SKM-1 (cell line): ENCODE measurements around the gene UBE2J1.
"Not testable (repeated sequence)": the region's sequence is repeated elsewhere in the genome, so short reads cannot be mapped to it uniquely, and the experiment has no call there.

Experiments
- DNase-seq: peaks from one replicate; lab custom pipeline; 2025; ENCODE audit not compliant: unreplicated experiment; lab: John Stamatoyannopoulos, UW

The UBE2J1 gene

DNA sequence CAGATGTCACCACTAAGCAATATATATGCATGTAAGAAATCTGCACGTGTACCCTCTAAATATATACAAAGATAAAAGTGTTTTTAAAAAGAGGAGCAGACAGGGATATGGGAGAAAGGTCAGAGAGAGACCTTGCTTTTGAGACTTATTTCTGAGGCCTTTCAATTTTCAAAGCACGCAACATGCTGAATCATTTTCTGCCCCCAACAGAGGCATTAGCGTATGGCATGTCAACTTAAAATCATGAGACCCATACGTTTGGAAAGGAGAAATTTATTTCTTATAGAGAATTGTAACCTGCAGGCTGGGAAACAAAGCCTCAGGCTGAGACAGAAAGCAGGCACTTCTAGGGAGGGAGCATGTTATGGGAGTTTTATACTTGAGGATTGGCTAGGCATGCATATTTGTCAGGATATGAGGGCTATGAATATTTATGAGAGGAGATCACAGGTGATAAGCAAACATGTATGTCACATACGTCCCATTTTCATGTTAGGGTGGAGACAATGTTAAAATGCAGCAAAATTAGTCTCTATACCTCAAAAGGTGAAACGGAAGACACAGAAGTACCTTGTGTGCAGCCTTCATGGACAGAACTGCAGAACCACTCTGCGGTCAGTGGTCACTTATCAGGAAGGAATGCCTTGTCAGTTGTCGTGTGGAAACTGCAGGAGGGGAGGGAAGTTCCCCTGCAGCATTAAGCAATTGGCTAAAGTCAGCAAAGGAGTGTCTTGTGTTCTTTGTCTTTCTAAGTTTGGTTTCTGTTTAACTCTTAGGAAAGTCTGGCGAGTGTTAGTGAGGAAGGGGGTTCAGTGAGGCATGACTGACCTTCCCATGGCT is 31.2 kb downstream of the UBE2J1 start:
- DNase-seq: peak; percentile 83

- DNase-seq: no peak
These were observed 32.4 kb downstream of the UBE2J1 start for GRCh38 chr6:89320012-89320559.

DNA sequence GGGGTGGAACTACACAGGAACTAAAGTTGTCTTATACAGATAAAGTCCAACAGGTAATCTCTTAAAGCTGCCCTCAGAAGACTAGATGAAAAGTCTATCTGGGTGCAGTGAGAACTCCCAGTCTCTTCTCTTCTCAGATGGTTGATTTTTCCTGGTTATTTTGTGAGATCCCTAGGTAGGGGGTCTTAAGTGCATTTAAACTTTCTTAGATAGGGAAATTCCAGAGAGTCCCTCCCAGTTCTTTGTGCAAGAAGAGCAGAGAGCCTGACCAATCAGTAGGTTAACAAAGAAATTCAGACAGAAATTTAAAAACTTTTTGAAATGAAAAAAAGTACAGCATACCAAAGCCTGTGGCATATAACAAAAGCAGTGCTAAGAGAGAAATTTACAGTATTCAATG is 35.5 kb downstream of the UBE2J1 start:
- DNase-seq: no peak

- no peak for DNase-seq
These were observed 37.2 kb downstream of the UBE2J1 start, which contains the start of gene GABRR2 for GRCh38 chr6:89315249-89315885. GABRR2 (minus strand) TSS chr6:89315299; CDS start chr6:89315165, 134 bp downstream.

DNA sequence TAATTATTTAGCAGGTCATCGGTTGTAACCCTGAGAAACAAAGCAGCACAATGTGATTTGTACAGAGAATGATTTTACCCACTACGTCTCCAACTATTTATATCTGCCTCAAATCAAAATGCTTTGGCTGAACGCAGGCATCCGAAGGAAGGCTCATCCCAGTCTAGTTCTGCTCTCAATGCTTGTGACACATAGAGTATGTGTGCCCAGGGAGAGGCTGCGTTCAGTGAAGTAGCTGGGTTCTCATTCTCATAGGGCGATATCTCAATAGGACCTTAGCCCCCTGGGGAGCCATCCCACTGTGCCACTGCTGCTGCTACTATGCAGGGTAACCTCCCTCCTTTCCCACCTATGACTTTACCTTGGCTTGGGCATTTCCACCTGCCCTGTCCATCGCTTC is 37.8 kb downstream of the UBE2J1 start:
- no peak for DNase-seq

GRCh38 chr6:89313006-89313405 is 39.5 kb downstream of the UBE2J1 start:
- no peak for DNase-seq

DNA sequence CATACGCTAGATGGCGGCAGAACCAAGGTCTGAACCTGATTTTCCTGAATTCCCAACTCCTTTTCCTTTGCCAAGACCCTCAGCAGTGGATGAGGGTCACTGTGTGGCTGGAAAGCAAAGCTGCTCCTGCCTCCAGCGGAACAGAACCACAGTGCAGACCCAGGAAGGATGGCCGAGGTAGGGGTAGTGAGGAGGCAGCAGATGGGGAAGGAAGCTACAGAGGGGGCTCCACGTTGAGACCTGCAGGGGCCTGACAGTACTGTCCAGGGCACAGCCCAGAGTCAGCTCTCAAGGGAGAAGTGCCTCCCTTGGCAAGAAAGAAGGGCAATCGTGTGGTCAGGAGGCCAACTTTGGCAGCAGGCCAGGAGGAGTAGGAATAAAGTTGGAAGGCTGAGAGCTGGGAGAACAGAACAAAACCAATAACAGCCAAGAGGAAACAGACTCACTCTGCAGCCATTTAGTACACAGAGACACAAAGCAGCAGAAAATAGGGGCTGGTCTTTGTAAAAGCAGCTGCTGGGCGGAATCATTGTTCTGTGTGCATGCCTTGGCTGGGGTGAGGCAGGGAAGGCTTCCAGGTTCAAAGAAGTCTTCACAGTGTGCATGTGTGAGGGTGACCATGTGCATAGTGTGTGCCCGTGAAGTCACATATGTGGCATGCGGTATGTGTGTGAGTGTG is 40.5 kb downstream of the UBE2J1 start:
- DNase-seq: no peak

DNA sequence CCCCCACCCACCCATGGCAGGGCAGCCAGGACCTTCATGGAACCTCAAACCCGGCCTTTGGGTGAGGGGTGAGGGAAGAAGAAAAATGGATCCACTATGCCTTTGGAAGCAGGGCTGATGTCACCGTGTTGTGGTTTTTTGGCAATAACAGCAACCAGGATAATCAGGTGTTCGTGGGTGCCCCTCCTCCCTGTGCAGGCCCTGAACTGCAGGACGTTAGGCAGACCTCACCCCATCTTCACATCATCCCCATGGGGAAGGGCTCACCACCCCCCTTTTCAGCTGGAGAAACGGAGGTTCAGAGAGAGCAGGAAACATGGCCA is 41.0 kb downstream of the UBE2J1 start:
- DNase-seq: no peak

DNA sequence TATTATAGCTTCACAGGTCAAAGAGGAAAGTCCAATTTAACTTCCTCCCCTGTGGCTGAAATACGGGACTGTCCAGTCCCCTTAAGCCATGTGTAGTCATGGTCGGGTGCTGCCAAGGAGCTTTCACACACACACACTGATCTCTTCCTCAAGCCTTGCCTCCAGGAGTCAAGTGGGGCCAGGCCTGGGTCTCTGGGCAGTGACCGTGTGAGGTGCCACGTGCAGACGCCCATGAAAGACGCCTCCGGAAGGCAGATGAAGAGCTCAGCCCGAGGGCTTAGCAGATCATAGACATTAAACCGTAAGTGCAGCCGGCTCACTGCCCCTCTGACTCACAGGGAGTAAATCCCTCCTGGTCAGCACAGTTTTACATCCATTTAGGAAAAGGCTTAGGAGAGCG is 41.6 kb downstream of the UBE2J1 start:
- DNase-seq: no peak

DNA sequence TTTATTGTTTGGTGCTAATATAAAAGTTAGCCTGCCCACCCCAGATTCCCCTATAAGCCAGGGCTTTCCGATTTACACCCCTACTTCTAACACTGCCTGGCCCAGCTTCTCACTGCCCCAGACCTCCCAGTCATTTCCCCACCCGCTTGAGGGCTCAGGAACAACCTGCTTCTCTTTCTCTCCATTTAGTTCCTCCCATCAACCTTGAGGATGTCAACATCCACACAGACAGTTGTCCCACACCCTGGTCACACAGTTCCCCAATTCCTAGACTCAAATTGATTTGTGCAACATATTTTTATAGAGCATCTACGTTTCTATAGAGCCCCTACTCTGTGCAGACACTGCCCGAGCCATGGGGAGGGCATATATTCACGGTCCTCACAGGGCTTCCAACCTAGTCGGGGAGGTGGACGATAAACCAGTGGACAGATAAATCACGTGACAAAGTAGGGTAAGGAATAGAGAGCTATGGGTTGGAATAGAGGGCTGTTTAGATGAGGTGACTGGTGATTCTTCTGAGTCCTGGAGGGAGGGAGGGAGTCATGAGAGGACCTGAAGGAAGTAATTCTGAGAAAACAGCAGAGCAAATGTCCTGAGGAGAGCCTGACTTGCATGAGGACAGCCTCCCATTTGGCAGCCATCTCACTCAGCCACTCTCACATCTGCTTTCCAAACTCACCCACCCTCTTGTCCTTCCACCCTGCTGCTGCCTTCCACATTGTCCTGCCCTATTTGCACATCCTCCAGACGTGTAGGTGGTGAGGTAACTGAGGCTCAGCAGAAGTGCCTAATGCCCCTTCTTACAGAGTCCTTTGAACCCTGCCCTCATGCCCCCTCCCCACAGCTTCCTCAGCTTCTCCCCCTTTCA is 43.8 kb downstream of the UBE2J1 start:
- DNase-seq: peak; percentile 35

GRCh38 chr6:89304517-89304916 is 48.0 kb downstream of the UBE2J1 start:
- DNase-seq: not testable (repeated sequence)

GRCh38 chr6:89302936-89303335 is 49.6 kb downstream of the UBE2J1 start:
- DNase-seq: no peak

DNA sequence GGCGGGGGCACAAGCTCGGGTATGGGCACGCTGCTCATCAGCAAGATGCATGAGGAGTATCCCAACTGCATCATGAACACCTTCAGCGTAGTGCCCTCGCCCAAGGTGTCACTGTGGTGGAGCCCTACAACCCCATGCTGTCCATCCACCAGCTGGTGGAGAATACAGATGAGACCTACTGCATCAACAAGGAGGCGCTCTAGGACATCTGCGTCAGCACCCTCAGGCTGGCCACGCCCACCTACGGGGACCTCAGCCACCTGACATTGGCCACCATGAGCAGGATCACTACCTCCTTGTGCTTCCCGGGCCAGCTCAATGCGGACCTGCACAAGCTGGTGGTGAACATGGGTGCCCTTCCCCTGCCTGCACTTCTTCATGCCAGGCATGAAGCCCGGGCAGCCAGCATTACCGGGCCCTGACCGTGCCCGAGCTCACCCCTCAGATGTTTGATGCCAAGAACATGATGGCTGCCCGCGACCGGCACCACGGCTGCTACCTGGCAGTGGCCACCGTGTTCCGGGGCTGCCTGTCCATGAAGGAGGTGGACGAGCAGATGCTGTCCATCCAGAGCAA is 50.2 kb downstream of the UBE2J1 start:
- no peak for DNase-seq

- no peak for DNase-seq
These were observed 50.8 kb downstream of the UBE2J1 start for GRCh38 chr6:89301586-89302194.

- DNase-seq: no peak
These were observed 53.1 kb downstream of the UBE2J1 start for GRCh38 chr6:89299466-89299850.

GRCh38 chr6:89298680-89299465 is 53.6 kb downstream of the UBE2J1 start:
- no peak for DNase-seq

DNA sequence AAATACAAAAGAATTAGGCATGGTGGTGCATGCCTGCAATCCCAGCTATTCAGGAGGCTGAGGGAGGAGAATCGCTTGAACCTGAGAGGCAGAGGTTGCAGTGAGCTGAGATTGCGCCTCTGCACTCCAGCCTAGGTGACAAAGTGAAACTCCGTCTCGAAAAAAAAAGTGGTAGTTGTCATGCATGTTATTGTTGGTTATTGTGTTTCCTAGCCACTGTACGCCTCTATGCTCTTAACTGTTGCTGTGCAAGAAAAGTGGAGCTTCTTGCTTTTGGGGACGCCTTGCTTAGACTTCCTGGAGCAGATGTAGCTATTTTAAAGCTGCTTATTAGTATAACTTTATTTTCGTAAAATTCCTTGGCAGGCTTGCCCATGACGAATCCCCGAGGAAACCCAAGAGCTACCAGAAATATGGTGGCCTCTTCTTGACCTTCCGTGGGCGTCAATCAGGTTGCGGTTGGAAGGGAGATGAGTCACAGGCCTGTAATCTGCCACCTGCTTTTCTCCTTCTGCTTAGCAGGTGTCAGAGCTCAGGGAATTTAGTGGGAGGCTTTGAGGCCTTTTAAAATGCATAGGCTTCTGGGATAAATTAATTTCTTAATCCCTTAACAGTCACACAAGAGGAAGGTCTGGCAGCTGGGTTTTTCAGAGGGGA is 54.7 kb downstream of the UBE2J1 start:
- DNase-seq: peak; percentile 71

DNA sequence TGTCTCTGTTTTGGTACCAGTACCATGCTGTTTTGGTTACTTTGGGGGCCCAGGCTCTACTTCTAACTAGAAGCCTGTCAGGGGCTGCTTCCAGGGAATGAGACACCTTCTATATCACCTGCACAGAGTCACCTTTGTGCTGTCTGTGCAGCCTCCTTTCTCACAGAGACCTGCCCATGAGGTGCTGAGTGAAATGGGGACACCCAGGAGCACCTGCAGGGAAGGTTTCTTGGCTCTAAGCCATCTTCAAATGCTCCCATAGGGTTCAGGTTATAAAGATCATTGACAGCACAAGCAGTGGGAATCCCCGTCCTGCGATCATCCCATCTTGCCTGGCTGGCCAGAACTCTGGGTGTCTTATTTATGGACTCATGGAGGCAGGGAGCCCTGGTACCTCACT is 56.5 kb downstream of the UBE2J1 start:
- no peak for DNase-seq

GRCh38 chr6:89295116-89295515 is 57.4 kb downstream of the UBE2J1 start:
- not testable (repeated sequence) for DNase-seq
